ENCODE results near the gene IRX4. TPM values are rescaled to one million over a fixed set of nuclear protein-coding genes. Genes with fewer than 3 reads are reported as not detected.
"Not testable (repeated sequence)": the region's sequence is repeated elsewhere in the genome, so short reads cannot be mapped to it uniquely, and the experiment has no call there.

Gene IRX4
- total RNA-seq, 1 donor from 2014 or later = not detected

GRCh38 chr5:1879292-1880263 lies 3.1 kb downstream of the IRX4 start:
- DNase-seq (ENCODE audit: low read depth, low spot score) = no peak

GRCh38 chr5:1878050-1878849 lies 4.5 kb downstream of the IRX4 start:
- DNase-seq (ENCODE audit: low read depth, low spot score) = no peak

- no peak for DNase-seq (ENCODE audit: low read depth, low spot score)
These were observed 5.3 kb downstream of the IRX4 start for GRCh38 chr5:1877103-1878049.

- DNase-seq (ENCODE audit: low read depth, low spot score) = no peak
These were observed 6.1 kb downstream of the IRX4 start for GRCh38 chr5:1876660-1877064.

GRCh38 chr5:1875843-1876659 lies 6.7 kb downstream of the IRX4 start:
- DNase-seq (ENCODE audit: low read depth, low spot score) = no peak

GRCh38 chr5:1875281-1875842 lies 7.4 kb downstream of the IRX4 start:
- no peak for DNase-seq (ENCODE audit: low read depth, low spot score)

- no peak for DNase-seq (ENCODE audit: low read depth, low spot score)
These were observed 7.9 kb downstream of the IRX4 start for GRCh38 chr5:1874771-1875220.

GRCh38 chr5:1874348-1874747 lies 8.4 kb downstream of the IRX4 start:
- DNase-seq (ENCODE audit: low read depth, low spot score) = no peak

GRCh38 chr5:1873243-1873959 lies 9.3 kb downstream of the IRX4 start:
- DNase-seq (ENCODE audit: low read depth, low spot score) = no peak

- DNase-seq (ENCODE audit: low read depth, low spot score) = no peak
These were observed 11.3 kb downstream of the IRX4 start for GRCh38 chr5:1871441-1871840.

GRCh38 chr5:1870435-1871272 lies 12.1 kb downstream of the IRX4 start:
- DNase-seq (ENCODE audit: low read depth, low spot score) = not testable (repeated sequence)

GRCh38 chr5:1868886-1869475 lies 13.7 kb downstream of the IRX4 start:
- no peak for DNase-seq (ENCODE audit: low read depth, low spot score)

GRCh38 chr5:1867815-1868143 lies 14.9 kb downstream of the IRX4 start:
- DNase-seq (ENCODE audit: low read depth, low spot score) = no peak

- DNase-seq (ENCODE audit: low read depth, low spot score) = no peak
These were observed 15.5 kb downstream of the IRX4 start for GRCh38 chr5:1867114-1867814.

- no peak for DNase-seq (ENCODE audit: low read depth, low spot score)
These were observed 16.8 kb downstream of the IRX4 start for GRCh38 chr5:1865948-1866347.

GRCh38 chr5:1865486-1865885 lies 17.2 kb downstream of the IRX4 start:
- DNase-seq (ENCODE audit: low read depth, low spot score) = no peak

GRCh38 chr5:1864896-1865440 lies 17.8 kb downstream of the IRX4 start:
- DNase-seq (ENCODE audit: low read depth, low spot score) = no peak
